ENCODE data around the gene STAG2.

GRCh38 chrX:124042042-124042441 is 80.5 kb downstream of the STAG2 start:
- TF ChIP-seq, protein P1, sequence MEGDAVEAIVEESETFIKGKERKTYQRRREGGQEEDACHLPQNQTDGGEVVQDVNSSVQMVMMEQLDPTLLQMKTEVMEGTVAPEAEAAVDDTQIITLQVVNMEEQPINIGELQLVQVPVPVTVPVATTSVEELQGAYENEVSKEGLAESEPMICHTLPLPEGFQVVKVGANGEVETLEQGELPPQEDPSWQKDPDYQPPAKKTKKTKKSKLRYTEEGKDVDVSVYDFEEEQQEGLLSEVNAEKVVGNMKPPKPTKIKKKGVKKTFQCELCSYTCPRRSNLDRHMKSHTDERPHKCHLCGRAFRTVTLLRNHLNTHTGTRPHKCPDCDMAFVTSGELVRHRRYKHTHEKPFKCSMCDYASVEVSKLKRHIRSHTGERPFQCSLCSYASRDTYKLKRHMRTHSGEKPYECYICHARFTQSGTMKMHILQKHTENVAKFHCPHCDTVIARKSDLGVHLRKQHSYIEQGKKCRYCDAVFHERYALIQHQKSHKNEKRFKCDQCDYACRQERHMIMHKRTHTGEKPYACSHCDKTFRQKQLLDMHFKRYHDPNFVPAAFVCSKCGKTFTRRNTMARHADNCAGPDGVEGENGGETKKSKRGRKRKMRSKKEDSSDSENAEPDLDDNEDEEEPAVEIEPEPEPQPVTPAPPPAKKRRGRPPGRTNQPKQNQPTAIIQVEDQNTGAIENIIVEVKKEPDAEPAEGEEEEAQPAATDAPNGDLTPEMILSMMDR (conservative IDR thresholded peaks at IDR 0.05; ENCODE audit: low read depth, low read length) = no peak
- TF ChIP-seq EZH2phosphoT487 (IDR thresholded peaks at IDR 0.05; ENCODE audit: borderline replicate concordance, low read length) (no peak), EZH2 (IDR thresholded peaks at IDR 0.05; ENCODE audit: low read length, unreplicated experiment) (no peak)
